HG03175 (cell line): ENCODE results near the gene ROR2.

Experiments used
- ATAC-seq: cut with Tn5 transposase; IDR thresholded peaks from one replicate; pipeline ENCODE4 v1.9.1; 2021; ENCODE audit warnings: mild to moderate bottlenecking, moderate library complexity; ENCODE audit not compliant: unreplicated experiment

The ROR2 gene

DNA sequence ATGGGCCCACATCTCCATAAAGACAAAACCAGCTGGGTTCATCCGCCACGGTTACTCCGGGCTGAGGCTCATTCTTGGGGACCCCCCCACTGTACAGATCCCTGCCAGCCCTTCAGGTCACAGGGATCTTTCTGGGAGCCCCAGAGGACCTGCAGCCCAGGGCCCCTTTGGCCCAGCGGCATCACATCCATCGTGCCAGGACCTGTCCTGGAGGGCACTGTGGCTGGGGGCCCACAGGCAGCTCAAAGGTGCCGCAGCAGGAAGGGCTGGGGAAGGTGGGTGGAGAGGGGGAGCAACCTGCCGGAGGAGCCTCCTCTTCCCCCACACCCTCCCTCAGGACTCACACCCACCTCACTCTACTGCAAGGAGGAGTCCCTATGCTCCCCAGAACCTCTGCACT lies 252.8 kb downstream of the ROR2 start:
- ATAC-seq, result no peak

GRCh38 chr9:91694081-91694870 lies 255.8 kb downstream of the ROR2 start:
- ATAC-seq, result no peak

DNA sequence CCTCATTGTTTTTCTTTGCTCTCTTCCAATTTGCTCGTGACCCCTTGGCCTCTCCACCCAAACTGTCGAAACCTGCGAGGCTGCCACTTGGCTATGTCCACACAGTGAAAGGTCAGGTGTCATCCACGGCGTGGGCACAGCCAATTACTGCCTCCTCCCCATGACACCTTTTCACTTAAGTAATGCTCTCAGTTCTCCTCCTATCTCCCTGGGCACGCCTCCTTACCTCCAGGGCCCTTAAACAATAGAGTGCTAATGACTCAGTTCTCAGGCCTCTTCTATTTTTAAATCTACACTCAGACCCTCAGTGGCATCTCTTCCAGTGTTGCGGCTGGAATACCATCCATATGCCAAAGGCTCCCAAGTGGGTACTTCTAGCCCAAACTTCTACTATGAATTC lies 256.8 kb downstream of the ROR2 start:
- no peak for ATAC-seq

- no peak for ATAC-seq
Observed at GRCh38 chr9:91690540-91691249, 259.3 kb downstream of the ROR2 start.

GRCh38 chr9:91689006-91689405 lies 261.0 kb downstream of the ROR2 start:
- no peak for ATAC-seq

- no peak for ATAC-seq
Observed at GRCh38 chr9:91683269-91683668, 266.8 kb downstream of the ROR2 start.

- no peak for ATAC-seq
Observed at GRCh38 chr9:91682806-91683205, 267.2 kb downstream of the ROR2 start.

DNA sequence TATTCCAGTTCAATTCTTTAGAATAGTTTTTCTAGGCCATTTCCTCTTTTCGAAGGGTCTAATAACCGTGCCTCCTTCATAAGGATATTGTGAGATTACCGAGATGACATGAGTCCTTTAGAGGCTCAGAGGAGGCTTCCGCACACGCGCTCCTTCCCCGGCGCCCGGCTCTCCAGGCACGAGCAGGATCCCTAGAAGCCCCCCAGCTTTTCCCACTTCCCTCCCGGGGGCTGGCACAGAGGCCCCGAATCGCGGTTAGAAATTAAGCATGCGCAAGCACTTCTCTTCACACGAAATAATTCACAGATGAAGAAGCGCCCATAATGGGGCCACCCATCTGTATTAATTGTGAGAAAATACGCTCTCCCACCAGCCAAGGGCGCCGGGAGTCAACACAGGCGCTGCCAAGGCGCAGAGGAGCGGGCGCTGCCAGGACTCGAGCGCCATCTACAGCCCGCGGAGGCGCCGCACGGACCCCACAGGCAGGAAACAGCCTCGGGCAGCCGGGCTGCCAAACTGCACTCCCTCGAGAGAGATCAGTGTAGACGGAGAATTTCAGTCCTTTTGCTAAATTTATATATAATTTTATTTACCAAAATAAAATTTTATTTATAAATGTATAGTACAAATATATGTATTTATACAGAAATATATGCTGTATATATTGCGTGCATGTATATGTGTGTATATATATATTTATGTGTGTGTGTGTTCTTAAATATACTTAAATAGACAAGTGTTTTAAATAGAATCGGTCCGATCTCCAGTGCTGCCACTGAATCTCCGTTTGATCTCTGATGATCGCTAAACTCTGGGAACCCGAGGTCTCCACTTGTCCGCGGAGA lies 268.3 kb downstream of the ROR2 start:
- no peak for ATAC-seq

- no peak for ATAC-seq
Observed at GRCh38 chr9:91680998-91681397, 269.0 kb downstream of the ROR2 start.

DNA sequence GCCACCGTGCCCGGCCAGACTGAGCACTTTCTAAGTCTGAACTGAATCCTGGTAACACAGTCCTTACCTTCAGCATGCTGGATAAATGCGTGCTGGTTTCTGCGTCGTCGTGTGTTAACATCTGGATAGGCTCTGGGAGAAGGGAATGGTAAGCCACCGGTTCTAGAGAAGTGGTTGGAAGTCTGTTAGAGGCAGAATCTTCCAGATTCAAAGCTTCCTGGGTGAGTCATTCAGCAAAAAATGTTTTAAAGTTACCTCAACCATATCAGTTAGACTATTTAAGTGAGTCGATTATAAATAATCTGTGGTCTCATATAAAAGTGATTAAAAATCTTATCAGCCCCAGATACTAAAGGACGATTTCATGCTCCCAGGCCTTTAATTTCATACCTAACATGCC lies 269.9 kb downstream of the ROR2 start:
- no peak for ATAC-seq

- ATAC-seq, result no peak
Observed at GRCh38 chr9:91678807-91679580, 271.0 kb downstream of the ROR2 start.

- no peak for ATAC-seq
Observed at GRCh38 chr9:91677822-91678436, 272.1 kb downstream of the ROR2 start.

- no peak for ATAC-seq
Observed at GRCh38 chr9:91677331-91677730, 272.7 kb downstream of the ROR2 start.

- no peak for ATAC-seq
Observed at GRCh38 chr9:91676046-91676445, 274.0 kb downstream of the ROR2 start.

GRCh38 chr9:91664663-91665062 lies 285.4 kb downstream of the ROR2 start:
- ATAC-seq, result no peak

- ATAC-seq, result no peak
Observed at GRCh38 chr9:91663858-91664257, 286.2 kb downstream of the ROR2 start.

DNA sequence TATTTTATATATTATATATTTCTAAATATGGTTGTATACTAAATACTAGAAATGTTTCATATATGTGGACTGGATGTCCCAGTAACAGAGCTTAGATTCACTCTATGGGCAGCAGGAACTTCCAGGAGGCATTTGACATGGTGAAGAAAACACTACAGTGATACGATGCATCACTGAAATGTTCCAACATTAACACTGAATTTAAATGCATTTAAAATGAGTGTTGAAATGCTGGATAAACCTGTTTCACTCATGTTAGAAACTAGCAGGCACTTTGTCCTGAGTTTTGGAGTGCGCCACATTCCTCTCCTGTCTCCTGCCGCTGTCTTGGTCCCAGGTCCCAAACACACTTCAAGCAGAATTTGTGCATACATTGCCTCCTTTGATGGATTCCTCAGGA lies 288.6 kb downstream of the ROR2 start:
- no peak for ATAC-seq

GRCh38 chr9:91660521-91660920 lies 289.5 kb downstream of the ROR2 start:
- ATAC-seq, result no peak

DNA sequence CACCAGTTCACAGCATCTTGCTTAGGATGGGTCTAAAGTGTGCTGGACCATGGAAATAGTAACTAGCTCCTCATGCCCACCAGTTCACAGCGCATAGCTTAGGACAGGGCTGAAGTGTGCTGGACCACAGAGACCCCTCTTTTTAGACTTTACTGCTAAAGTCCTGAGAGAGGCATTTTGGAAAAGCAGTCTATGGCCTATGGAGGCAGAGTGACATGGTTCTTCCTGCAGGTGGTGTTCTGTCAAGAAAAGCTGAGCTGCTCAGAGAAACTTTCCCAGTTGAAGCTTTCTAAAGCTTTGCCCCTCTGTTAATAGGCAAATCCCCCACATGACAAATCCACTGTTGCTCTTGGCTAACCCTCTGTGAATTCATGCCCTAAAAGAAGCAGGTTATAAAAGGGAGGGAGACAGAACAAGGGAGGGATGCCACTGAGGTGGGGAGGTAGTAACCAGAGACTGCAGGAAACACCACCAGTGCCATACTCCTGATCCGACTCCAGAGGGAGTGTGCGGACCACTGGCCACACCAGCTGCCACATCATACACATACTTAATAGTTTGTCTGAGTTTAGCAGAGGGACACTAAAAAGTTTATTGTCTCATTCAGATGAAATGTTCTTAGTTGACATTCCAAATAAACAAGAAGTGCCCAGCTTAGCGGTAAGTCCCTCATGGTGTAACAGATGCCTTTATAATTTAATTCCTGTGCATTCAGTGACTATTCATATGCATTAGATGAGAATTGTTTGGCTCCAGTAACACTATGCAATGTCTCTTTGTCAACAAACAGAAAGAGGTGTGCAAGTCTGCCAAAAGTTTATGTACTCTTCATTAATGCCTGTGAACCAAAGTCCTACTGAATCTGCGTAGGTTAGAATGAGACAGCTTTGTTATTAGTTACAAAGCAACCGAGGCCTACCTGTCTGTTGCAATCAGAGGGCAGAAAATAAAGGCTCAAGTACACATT lies 290.2 kb downstream of the ROR2 start:
- no peak for ATAC-seq
